Measurements from ENCODE around the gene CNIH1.

GRCh38 chr14:54440037-54440436, 1.1 kb downstream of the CNIH1 start:
- TF ChIP-seq, protein P1, sequence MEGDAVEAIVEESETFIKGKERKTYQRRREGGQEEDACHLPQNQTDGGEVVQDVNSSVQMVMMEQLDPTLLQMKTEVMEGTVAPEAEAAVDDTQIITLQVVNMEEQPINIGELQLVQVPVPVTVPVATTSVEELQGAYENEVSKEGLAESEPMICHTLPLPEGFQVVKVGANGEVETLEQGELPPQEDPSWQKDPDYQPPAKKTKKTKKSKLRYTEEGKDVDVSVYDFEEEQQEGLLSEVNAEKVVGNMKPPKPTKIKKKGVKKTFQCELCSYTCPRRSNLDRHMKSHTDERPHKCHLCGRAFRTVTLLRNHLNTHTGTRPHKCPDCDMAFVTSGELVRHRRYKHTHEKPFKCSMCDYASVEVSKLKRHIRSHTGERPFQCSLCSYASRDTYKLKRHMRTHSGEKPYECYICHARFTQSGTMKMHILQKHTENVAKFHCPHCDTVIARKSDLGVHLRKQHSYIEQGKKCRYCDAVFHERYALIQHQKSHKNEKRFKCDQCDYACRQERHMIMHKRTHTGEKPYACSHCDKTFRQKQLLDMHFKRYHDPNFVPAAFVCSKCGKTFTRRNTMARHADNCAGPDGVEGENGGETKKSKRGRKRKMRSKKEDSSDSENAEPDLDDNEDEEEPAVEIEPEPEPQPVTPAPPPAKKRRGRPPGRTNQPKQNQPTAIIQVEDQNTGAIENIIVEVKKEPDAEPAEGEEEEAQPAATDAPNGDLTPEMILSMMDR (IDR thresholded peaks at IDR 0.05) = no peak
- TF ChIP-seq EP300 (IDR thresholded peaks at IDR 0.05) = no peak
- no peak for TF ChIP-seq POLR2A (IDR thresholded peaks at IDR 0.05)

All from sigmoid colon (tissue), 4 donors.